GM12878 (cell line): Measurements from ENCODE around the gene MRPS18A. TPM values are rescaled to one million over a fixed set of nuclear protein-coding genes. Genes with fewer than 3 reads are reported as not detected.

Source experiments
- ATAC-seq: fragments of 200-7000 bp; cut with Tn5 transposase; 3 replicates; pipeline ENCODE4 v1.9.1; 2020; ENCODE audit warnings: mild to moderate bottlenecking, moderate library complexity
- BruUV-seq: library from RNA; stranded (reverse); fragments of 400-500 nt; replicated peaks from 2 replicates; lab custom pipeline; 2021; lab: Mats Ljungman, UMichigan
- CTCF ChIA-PET: fragments of 300-600 bp; sonication (Branson Sonifier 250); formaldehyde crosslinking; extraction: SDS; loops from one replicate; lab custom pipeline; 2021; ENCODE audit warnings: inconsistent platforms; lab: Yijun Ruan, JAX
- POLR2A ChIA-PET: fragments of 350-600 bp; formaldehyde crosslinking; extraction: SDS; loops from one replicate; lab custom pipeline; 2021; ENCODE audit warnings: inconsistent platforms; lab: Charles Lee
- RAD21 ChIA-PET: fragments of 300-600 bp; sonication (Branson Sonifier 250); formaldehyde crosslinking; loops from one replicate; lab custom pipeline; 2023; ENCODE audit warnings: antibody characterized with exemption; ENCODE audit not compliant: unreplicated experiment; lab: Charles Lee
- SMC1A ChIA-PET: fragments of 300-600 bp; sonication (Branson Sonifier 250); formaldehyde crosslinking; loops from one replicate; lab custom pipeline; 2023; ENCODE audit not compliant: unreplicated experiment, uncharacterized antibody; lab: Charles Lee
- DNase-seq: peaks from one replicate; pipeline ENCODE4 v3.0.0-alpha.2; 2011; ENCODE audit warnings: low read depth, low spot score
- FAIRE-seq: peaks from 3 replicates; lab custom pipeline; 2011; peaks lifted over from hg19 to GRCh38; lab: Jason Lieb, UNC
- H2AFZ ChIP-seq: 2 replicates; pipeline ENCODE4 v1.6.0; 2011; ENCODE audit warnings: low read depth, low read length, control low read depth; ENCODE audit not compliant: control insufficient read depth
- H3K27ac ChIP-seq: 2 replicates; pipeline ENCODE4 v1.5.1; 2011; ENCODE audit warnings: control low read depth; ENCODE audit not compliant: control insufficient read depth, insufficient read depth
- H3K27me3 ChIP-seq, 2 experiments: replicated peaks in 1 of 2; 2 replicates each; pipeline versions ENCODE4 v1.6.0 to v1.6.1; 2011; ENCODE audit warnings: low read length in 1 of 2; ENCODE audit not compliant: control insufficient read depth in 2 of 2, insufficient read depth in 2 of 2
- H3K36me3 ChIP-seq, 2 experiments: 2 replicates each; pipeline ENCODE4 v1.5.1; 2011; ENCODE audit warnings: low read length in 1 of 2; ENCODE audit not compliant: control insufficient read depth in 2 of 2, insufficient read depth in 2 of 2
- H3K4me1 ChIP-seq: 2 replicates; pipeline ENCODE4 v1.6.1; 2011; ENCODE audit warnings: mild to moderate bottlenecking, low read length, moderate library complexity, mixed read lengths; ENCODE audit not compliant: control insufficient read depth, insufficient read depth
- H3K4me2 ChIP-seq: 2 replicates; pipeline ENCODE4 v1.6.0; 2011; ENCODE audit warnings: control low read depth; ENCODE audit not compliant: control insufficient read depth, insufficient read depth
- H3K4me3 ChIP-seq: fragments of 200-600 bp; sonication (generic); 2 replicates; pipeline ENCODE4 v1.5.1; 2016
- H3K79me2 ChIP-seq: 2 replicates; pipeline ENCODE4 v1.6.0; 2011; ENCODE audit warnings: low read length; ENCODE audit not compliant: control insufficient read depth, insufficient read depth
- H3K9ac ChIP-seq: 2 replicates; pipeline ENCODE4 v1.8.0; 2011; ENCODE audit warnings: low read length, control low read depth, mixed read lengths; ENCODE audit not compliant: control insufficient read depth, insufficient read depth
- H3K9me3 ChIP-seq: replicated peaks from 3 replicates; pipeline ENCODE4 v1.5.1; 2011; ENCODE audit warnings: mild to moderate bottlenecking, low read length; ENCODE audit not compliant: control insufficient read depth, insufficient read depth
- H4K20me1 ChIP-seq: 2 replicates; pipeline ENCODE4 v1.6.0; 2011; ENCODE audit not compliant: control insufficient read depth, insufficient read depth
- BRCA1 ChIP-seq: IDR thresholded peaks from 2 replicates; pipeline ENCODE4 v1.6.1; 2011; ENCODE audit warnings: low read depth, low read length, improper control_type of control experiment
- CHD4 ChIP-seq: fragments of 200-600 bp; sonication (generic); IDR thresholded peaks from 2 replicates; pipeline ENCODE4 v1.6.1; 2016; ENCODE audit warnings: mild to moderate bottlenecking
- E2F8 ChIP-seq: fragments of 450-650 bp; IDR thresholded peaks from 2 replicates; pipeline ENCODE4 v1.6.1; 2018; ENCODE audit warnings: mild to moderate bottlenecking, low read depth, moderate library complexity; ENCODE audit not compliant: partially characterized antibody
- ETV6 ChIP-seq, 2 experiments: fragments of 450-650 bp in 1 of 2; IDR thresholded peaks in 1 of 2; conservative IDR thresholded peaks in 1 of 2; 2 replicates each; pipeline ENCODE4 v1.6.1; 2014; ENCODE audit warnings: antibody characterized with exemption in 1 of 2, borderline replicate concordance in 1 of 2, low read depth in 1 of 2, mild to moderate bottlenecking in 1 of 2, moderate library complexity in 1 of 2
- GATAD2B ChIP-seq: fragments of 450-650 bp; conservative IDR thresholded peaks from 2 replicates; pipeline ENCODE4 v1.6.1; 2017; ENCODE audit warnings: low read depth, mild to moderate bottlenecking, moderate library complexity
- JUNB ChIP-seq: IDR thresholded peaks from 2 replicates; pipeline ENCODE4 v1.6.1; 2016; ENCODE audit warnings: antibody characterized with exemption, mild to moderate bottlenecking
- MAX ChIP-seq: IDR thresholded peaks from 2 replicates; pipeline ENCODE4 v1.6.1; 2012; ENCODE audit warnings: low read depth, low read length, improper control_type of control experiment
- MEF2A ChIP-seq: IDR thresholded peaks from 2 replicates; pipeline ENCODE4 v1.6.1; 2011; ENCODE audit warnings: low read depth, mild to moderate bottlenecking, low read length, moderate library complexity; ENCODE audit not compliant: insufficient read depth
- MTA3 ChIP-seq: IDR thresholded peaks from 2 replicates; pipeline ENCODE4 v1.6.1; 2012; ENCODE audit warnings: low read length, inconsistent platforms, borderline replicate concordance
- MXI1 ChIP-seq: fragments of 150-350 bp; IDR thresholded peaks from 2 replicates; pipeline ENCODE4 v1.6.1; 2011; ENCODE audit warnings: low read depth, mild to moderate bottlenecking, inconsistent platforms, low read length, improper control_type of control experiment
- REST ChIP-seq: IDR thresholded peaks from 2 replicates; pipeline ENCODE4 v1.6.1; 2012; ENCODE audit warnings: mild to moderate bottlenecking, low read depth, low read length
- SIN3A ChIP-seq: IDR thresholded peaks from 2 replicates; pipeline ENCODE4 v1.6.1; 2012; ENCODE audit warnings: low read depth, low read length, improper control_type of control experiment
- TCF3 ChIP-seq: IDR thresholded peaks from 2 replicates; pipeline ENCODE4 v1.6.1; 2012; ENCODE audit warnings: low read depth, mild to moderate bottlenecking, low read length, borderline replicate concordance; ENCODE audit not compliant: insufficient read depth
- ZNF622 ChIP-seq: fragments of 450-650 bp; IDR thresholded peaks from 2 replicates; pipeline ENCODE4 v1.6.1; 2017; ENCODE audit warnings: mild to moderate bottlenecking, inconsistent platforms
- ZSCAN29 ChIP-seq: fragments of 450-650 bp; IDR thresholded peaks from 2 replicates; pipeline ENCODE4 v1.6.1; 2017; ENCODE audit warnings: mild to moderate bottlenecking, moderate library complexity
- WGBS: methylation state at CpG from one replicate; pipeline ENCODE4 v1.1.6; 2016; ENCODE audit warnings: low lambda C conversion rate; ENCODE audit not compliant: insufficient replicate concordance, insufficient coverage; ENCODE audit errors: missing lambda C conversion rate; 5-methylcytosine and 5-hydroxymethylcytosine counted together
- in situ Hi-C: fragments of 300-500 bp; cut with MboI; formaldehyde crosslinking; loops from 9 replicates; pipeline ENCODE4 v1.14.3; 2018; ENCODE audit warnings: mixed read lengths
- intact Hi-C: fragments of 100-400 bp; cut with micrococcal nuclease; formaldehyde crosslinking; loops from one replicate; pipeline ENCODE4 v1.14.2; 2022; ENCODE audit not compliant: unreplicated experiment
- polyA plus RNA-seq, 11 experiments: library from polyadenylated mRNA; depleted of rRNA in 4 of 11; unstranded in 6 of 11; stranded (reverse) in 5 of 11; fragments of >200 nt; fragmentation: Nextera tagmentation in 4 of 11; fragmentation: Illumina TruSeq in 1 of 11; extraction: Ambion mirVana in 4 of 11; extraction: Trizol in 1 of 11; gene quantifications; 1 replicate in 1 of 11; 2 replicates in 10 of 11; pipeline versions ENCODE4 v1.2.1 to v1.2.3, GENCODE V29; 2011 to 2016; ENCODE audit warnings: inconsistent platforms in 2 of 11, missing spikeins in 2 of 11, low read depth in 1 of 11
- total RNA-seq, 4 experiments: library from RNA; depleted of rRNA in 3 of 4; stranded (reverse); fragments of >200 nt in 3 of 4; fragmentation: Illumina TruSeq in 1 of 4; extraction: Trizol in 1 of 4; gene quantifications; 2 replicates each; pipeline versions ENCODE4 v1.2.1 to v1.2.3, GENCODE V29; 2013 to 2021

The MRPS18A gene
- total and polyA plus RNA-seq, 10 of the 15 experiments (the other 5 are each of a cell fraction or from before 2014, with no cell fraction given), result 66.3 to 158 (median 98.7) TPM

GRCh38 chr6:43635387-43636307, 51.9 kb downstream of the MRPS18A start, which contains the start of gene MAD2L1BP:
MAD2L1BP (plus strand) TSS chr6:43635840; CDS start chr6:43635876, 36 bp downstream.
- CTCF ChIA-PET, result interaction anchor here (0.9 to 1.8 kb wide), 7 partner anchors 27 to 443 kb away, joined by 3 to 6 read pairs (median 4); no protein-coding TSS in a partner anchor
- Histone ChIP-seq H3K9me3 (no peaks in the 10 kb centered on the region), H3K4me2 (peak within 1 kb of the TSS; percentile 75), H3K4me1 (peaks cover 9% of the 10 kb centered on the region), H3K79me2 (peaks cover 30% of the 10 kb centered on the region), H2AFZ (peak within 1 kb of the TSS; percentile 95), H3K27ac (peak within 1 kb of the TSS; percentile 87), H3K27me3 (no peaks in the 10 kb centered on the region), H3K4me3 (peak within 1 kb of the TSS; percentile 100), H3K36me3 (peaks cover 5 to 6% of the 10 kb centered on the region in 2 experiments; a peak in 3 of 4 replicates), H4K20me1 (no peaks in the 10 kb centered on the region), H3K9ac (peak within 1 kb of the TSS; percentile 93)
- WGBS, result 2% methylated on average over 48 of the region's 48 CpGs
- POLR2A ChIA-PET, result interaction anchor here (0.5 to 2.1 kb wide), 6 partner anchors 9 to 462 kb away, joined by 3 to 8 read pairs (median 4); partner anchors contain the start of genes MRPS18A and RSPH9
- intact Hi-C loops (no loop called here), in situ Hi-C loops (no loop called here)
- ATAC-seq (peak; percentile 91), FAIRE-seq (peak; percentile 73), DNase-seq (peak; percentile 33)
- RAD21 ChIA-PET, result interaction anchor here (1.0 to 2.4 kb wide), 2 partner anchors 31 to 70 kb away, joined by 3 to 8 read pairs; no protein-coding TSS in a partner anchor
- no TSS peak for BruUV-seq
- SMC1A ChIA-PET, result interaction anchor here (0.8 to 1.6 kb wide), 4 partner anchors 8 to 79 kb away, joined by 3 to 7 read pairs (median 3); no protein-coding TSS in a partner anchor
- peak; percentile 47 for TF ChIP-seq MXI1
- peak; percentile 70; the same call in 1 of the 2 replicates for TF ChIP-seq TCF3
- no peak for TF ChIP-seq MEF2A
- no peak for TF ChIP-seq BRCA1
- no peak for TF ChIP-seq JUNB
- TF ChIP-seq SIN3A, result peak; percentile 77
- no peak for TF ChIP-seq ZSCAN29
- TF ChIP-seq MTA3, result peak; percentile 69; the same call in 1 of the 2 replicates
- peak; percentile 94 for TF ChIP-seq GATAD2B
- no peak; the same call in 1 of the 2 replicates for TF ChIP-seq MAX
- no peak for TF ChIP-seq E2F8
- peak; percentile 92 for TF ChIP-seq REST
- no peak for TF ChIP-seq CHD4
- TF ChIP-seq ZNF622, result no peak
- no peak for TF ChIP-seq ETV6 (conservative IDR thresholded peaks at IDR 0.05 in 1 of 2, IDR thresholded peaks at IDR 0.05 in 1 of 2; ENCODE audit: borderline replicate concordance in 1 of 2, low read depth in 1 of 2)
